ENCODE measurements around the gene KLHL22. TPM values are rescaled to one million over a fixed set of nuclear protein-coding genes. Genes with fewer than 3 reads are reported as not detected.
A peak's percentile ranks its signal among the peaks of the same experiment; 100 is the strongest.

The KLHL22 gene
- total RNA-seq, 4 donors from 2014 or later, result 19.9 to 35.5 (median 27.3) TPM

- H3K4me1 ChIP-seq, result peaks cover 9 to 21% (median 17%) of the 10 kb centered on the region in 4 donors
- no peak overlapping the region for H3K4me3 ChIP-seq
- peak overlapping the region in 1 of 4 donors; percentile 14 for H3K27ac ChIP-seq (replicated peaks in 1 of 4)
- intact Hi-C loops (cut with DNase I), result no loop called here
- 55% methylated on average over 1 of the region's 2 CpGs for WGBS
- TF ChIP-seq CTCF (IDR thresholded peaks at IDR 0.05) (no peak), POLR2AphosphoS5 (IDR thresholded peaks at IDR 0.05) (no peak), POLR2A (IDR thresholded peaks at IDR 0.05; ENCODE audit: low read depth) (no peak), EP300 (IDR thresholded peaks at IDR 0.05) (no peak)
- no peaks in the 10 kb centered on the region for H3K27me3 ChIP-seq
- H3K36me3 ChIP-seq, result peaks cover 9 to 52% (median 33%) of the 10 kb centered on the region in 4 donors
- DNase-seq (ENCODE audit: extremely low spot score), result no peak
- no peaks in the 10 kb centered on the region for H3K9me3 ChIP-seq
Measured at GRCh38 chr22:20463324-20464095, 32.1 kb downstream of the KLHL22 start.

- Histone ChIP-seq H3K27ac (replicated peaks in 1 of 4) (no peak overlapping the region), H3K9me3 (no peaks in the 10 kb centered on the region), H3K4me1 (peaks cover 9 to 29% (median 20%) of the 10 kb centered on the region in 4 donors), H3K4me3 (no peak overlapping the region), H3K36me3 (peaks cover 5 to 53% (median 39%) of the 10 kb centered on the region in 4 donors), H3K27me3 (no peaks in the 10 kb centered on the region)
- no peak for DNase-seq (ENCODE audit: extremely low spot score)
- no peak for TF ChIP-seq CTCF (IDR thresholded peaks at IDR 0.05)
- TF ChIP-seq POLR2AphosphoS5 (IDR thresholded peaks at IDR 0.05), result no peak
- TF ChIP-seq EP300 (IDR thresholded peaks at IDR 0.05), result no peak
- TF ChIP-seq POLR2A (IDR thresholded peaks at IDR 0.05; ENCODE audit: low read depth), result no peak
- intact Hi-C loops (cut with DNase I), result loop anchor here (5.0 kb wide), 1 partner anchor 32 kb away; no protein-coding TSS in a partner anchor
- 89% methylated on average over 4 of the region's 4 CpGs for WGBS
Measured at GRCh38 chr22:20459862-20460261, 35.7 kb downstream of the KLHL22 start.

- Histone ChIP-seq H3K9me3 (no peaks in the 10 kb centered on the region), H3K36me3 (peaks cover 3 to 52% (median 32%) of the 10 kb centered on the region in 4 donors), H3K27me3 (no peaks in the 10 kb centered on the region), H3K4me1 (peaks cover 9 to 26% (median 16%) of the 10 kb centered on the region in 4 donors), H3K27ac (replicated peaks in 1 of 4) (no peak overlapping the region), H3K4me3 (no peak overlapping the region)
- TF ChIP-seq POLR2A (IDR thresholded peaks at IDR 0.05; ENCODE audit: low read depth), result no peak
- no peak for TF ChIP-seq EP300 (IDR thresholded peaks at IDR 0.05)
- no peak for TF ChIP-seq POLR2AphosphoS5 (IDR thresholded peaks at IDR 0.05)
- TF ChIP-seq CTCF (IDR thresholded peaks at IDR 0.05), result no peak
- WGBS, result 80% methylated on average over 3 of the region's 3 CpGs
- intact Hi-C loops (cut with DNase I), result loop anchor here (5.0 kb wide), 1 partner anchor 33 kb away; no protein-coding TSS in a partner anchor
- DNase-seq (ENCODE audit: extremely low spot score), result no peak
Measured at GRCh38 chr22:20459152-20459542, 36.4 kb downstream of the KLHL22 start.

GRCh38 chr22:20458530-20459151, 37.0 kb downstream of the KLHL22 start:
- DNase-seq (ENCODE audit: extremely low spot score), result no peak
- intact Hi-C loops (cut with DNase I), result loop anchor here (5.0 kb wide), 1 partner anchor 34 kb away; no protein-coding TSS in a partner anchor
- no peaks in the 10 kb centered on the region for H3K9me3 ChIP-seq
- 75% methylated on average over 8 of the region's 8 CpGs for WGBS
- no peak overlapping the region for H3K4me3 ChIP-seq
- no peaks in the 10 kb centered on the region for H3K27me3 ChIP-seq
- TF ChIP-seq CTCF (IDR thresholded peaks at IDR 0.05) (no peak), POLR2A (IDR thresholded peaks at IDR 0.05; ENCODE audit: low read depth) (no peak), POLR2AphosphoS5 (IDR thresholded peaks at IDR 0.05) (no peak), EP300 (IDR thresholded peaks at IDR 0.05) (no peak)
- H3K4me1 ChIP-seq, result peaks cover 7 to 21% (median 11%) of the 10 kb centered on the region in 4 donors
- H3K36me3 ChIP-seq, result peaks cover 0 to 52% (median 29%) of the 10 kb centered on the region in 4 donors
- H3K27ac ChIP-seq (replicated peaks in 1 of 4), result no peak overlapping the region

Measured in esophagus muscularis mucosa (tissue), 4 donors.